NT2/D1 (cell line): ENCODE results near the gene LAMB4.

Experiments
- DNase-seq: peaks from one replicate; pipeline ENCODE4 v3.0.0-alpha.2; 2011; ENCODE audit warnings: low read depth, low spot score
- H3K27me3 ChIP-seq: 2 replicates; pipeline ENCODE4 v1.6.0; 2011; ENCODE audit warnings: mild to moderate bottlenecking; ENCODE audit not compliant: insufficient read length, insufficient read depth
- H3K36me3 ChIP-seq: 2 replicates; pipeline ENCODE4 v1.6.1; 2011; ENCODE audit warnings: mild to moderate bottlenecking, low read length, mixed read lengths; ENCODE audit not compliant: insufficient read depth, insufficient read length
- H3K4me1 ChIP-seq: 2 replicates; pipeline ENCODE4 v1.5.1; 2011; ENCODE audit not compliant: insufficient read depth, insufficient read length
- H3K4me3 ChIP-seq: 2 replicates; pipeline ENCODE4 v1.5.1; 2011; ENCODE audit warnings: low read depth; ENCODE audit not compliant: insufficient read length
- H3K9ac ChIP-seq: 2 replicates; pipeline ENCODE4 v1.6.0; 2011; ENCODE audit warnings: low read depth; ENCODE audit not compliant: insufficient read length
- H3K9me3 ChIP-seq: 2 replicates; pipeline ENCODE4 v1.5.1; 2011; ENCODE audit warnings: mild to moderate bottlenecking, low read length; ENCODE audit not compliant: insufficient read depth
- SUZ12 ChIP-seq: IDR thresholded peaks from 2 replicates; pipeline ENCODE4 v1.6.1; 2011; ENCODE audit not compliant: insufficient read length, insufficient read depth; ENCODE audit errors: extremely low read depth
- YY1 ChIP-seq: IDR thresholded peaks from 2 replicates; pipeline ENCODE4 v1.6.1; 2011; ENCODE audit not compliant: insufficient read length, insufficient read depth
- ZNF274 ChIP-seq: IDR thresholded peaks from 2 replicates; pipeline ENCODE4 v1.6.1; 2011; ENCODE audit warnings: mild to moderate bottlenecking, low read depth, low read length

LAMB4 gene

GRCh38 chr7:108088729-108089128 lies 41.4 kb downstream of the LAMB4 start:
- TF ChIP-seq SUZ12: no peak
- no peak for TF ChIP-seq YY1
- TF ChIP-seq ZNF274: no peak
- no peak overlapping the region for H3K4me3 ChIP-seq
- no peak overlapping the region for H3K9ac ChIP-seq
- no peak for DNase-seq
- H3K27me3 ChIP-seq: no peaks in the 10 kb centered on the region
- H3K9me3 ChIP-seq: no peaks in the 10 kb centered on the region
- no peaks in the 10 kb centered on the region for H3K36me3 ChIP-seq
- H3K4me1 ChIP-seq: no peaks in the 10 kb centered on the region

- Histone ChIP-seq H3K4me3 (no peak overlapping the region), H3K27me3 (no peaks in the 10 kb centered on the region), H3K4me1 (no peaks in the 10 kb centered on the region), H3K36me3 (no peaks in the 10 kb centered on the region), H3K9ac (no peak overlapping the region), H3K9me3 (no peaks in the 10 kb centered on the region)
- no peak for TF ChIP-seq SUZ12
- TF ChIP-seq YY1: no peak
- no peak for TF ChIP-seq ZNF274
- DNase-seq: no peak
Observed at GRCh38 chr7:108087778-108088177, 42.4 kb downstream of the LAMB4 start.

- Histone ChIP-seq H3K9ac (no peak overlapping the region), H3K4me3 (no peak overlapping the region), H3K4me1 (no peaks in the 10 kb centered on the region), H3K36me3 (no peaks in the 10 kb centered on the region), H3K9me3 (no peaks in the 10 kb centered on the region), H3K27me3 (no peaks in the 10 kb centered on the region)
- no peak for TF ChIP-seq YY1
- TF ChIP-seq ZNF274: no peak
- no peak for TF ChIP-seq SUZ12
- DNase-seq: no peak
Observed at GRCh38 chr7:108086962-108087361, 43.2 kb downstream of the LAMB4 start.

GRCh38 chr7:108086546-108086945 lies 43.6 kb downstream of the LAMB4 start:
- Histone ChIP-seq H3K27me3 (no peaks in the 10 kb centered on the region), H3K36me3 (no peaks in the 10 kb centered on the region), H3K9ac (no peak overlapping the region), H3K4me3 (no peak overlapping the region), H3K9me3 (peaks cover 3% of the 10 kb centered on the region; the same call in 1 of the 2 replicates), H3K4me1 (no peaks in the 10 kb centered on the region)
- TF ChIP-seq YY1 (no peak), ZNF274 (no peak), SUZ12 (no peak)
- no peak for DNase-seq

GRCh38 chr7:108083980-108084379 lies 46.2 kb downstream of the LAMB4 start:
- Histone ChIP-seq H3K4me1 (no peaks in the 10 kb centered on the region), H3K9ac (no peak overlapping the region), H3K27me3 (no peaks in the 10 kb centered on the region), H3K36me3 (no peaks in the 10 kb centered on the region), H3K9me3 (peaks cover 4% of the 10 kb centered on the region; the same call in 1 of the 2 replicates), H3K4me3 (no peak overlapping the region)
- no peak for DNase-seq
- TF ChIP-seq YY1 (no peak), SUZ12 (no peak), ZNF274 (no peak)

- no peak overlapping the region for H3K4me3 ChIP-seq
- no peak for DNase-seq
Observed at GRCh38 chr7:108079648-108080591, 50.2 kb downstream of the LAMB4 start.

GRCh38 chr7:108079276-108079647 lies 50.9 kb downstream of the LAMB4 start:
- TF ChIP-seq SUZ12 (no peak), ZNF274 (no peak), YY1 (no peak)
- Histone ChIP-seq H3K27me3 (no peaks in the 10 kb centered on the region), H3K4me3 (no peak overlapping the region), H3K9me3 (peaks cover 4% of the 10 kb centered on the region; the same call in 1 of the 2 replicates), H3K9ac (no peak overlapping the region), H3K4me1 (peaks cover 2% of the 10 kb centered on the region), H3K36me3 (no peaks in the 10 kb centered on the region)
- no peak for DNase-seq

More at GRCh38 chr7:108079648-108080591, 50.2 kb downstream of the LAMB4 start:
- H3K9me3 ChIP-seq: peaks cover 4% of the 10 kb centered on the region; the same call in 1 of the 2 replicates
- peaks cover 2% of the 10 kb centered on the region for H3K4me1 ChIP-seq
- H3K9ac ChIP-seq: no peak overlapping the region
- no peaks in the 10 kb centered on the region for H3K27me3 ChIP-seq
- H3K36me3 ChIP-seq: no peaks in the 10 kb centered on the region
- TF ChIP-seq SUZ12: no peak
- no peak for TF ChIP-seq YY1
- no peak for TF ChIP-seq ZNF274
